ENCODE data around the gene PBX4. TPM values are rescaled to one million over a fixed set of nuclear protein-coding genes. Genes with fewer than 3 reads are reported as not detected.

Gene PBX4
- total RNA-seq, 4 donors from 2014 or later = 1.6 to 4.0 (median 2.4) TPM

GRCh38 chr19:19659646-19660245 is 41.3 kb upstream of the PBX4 start:
- TF ChIP-seq, protein P1, sequence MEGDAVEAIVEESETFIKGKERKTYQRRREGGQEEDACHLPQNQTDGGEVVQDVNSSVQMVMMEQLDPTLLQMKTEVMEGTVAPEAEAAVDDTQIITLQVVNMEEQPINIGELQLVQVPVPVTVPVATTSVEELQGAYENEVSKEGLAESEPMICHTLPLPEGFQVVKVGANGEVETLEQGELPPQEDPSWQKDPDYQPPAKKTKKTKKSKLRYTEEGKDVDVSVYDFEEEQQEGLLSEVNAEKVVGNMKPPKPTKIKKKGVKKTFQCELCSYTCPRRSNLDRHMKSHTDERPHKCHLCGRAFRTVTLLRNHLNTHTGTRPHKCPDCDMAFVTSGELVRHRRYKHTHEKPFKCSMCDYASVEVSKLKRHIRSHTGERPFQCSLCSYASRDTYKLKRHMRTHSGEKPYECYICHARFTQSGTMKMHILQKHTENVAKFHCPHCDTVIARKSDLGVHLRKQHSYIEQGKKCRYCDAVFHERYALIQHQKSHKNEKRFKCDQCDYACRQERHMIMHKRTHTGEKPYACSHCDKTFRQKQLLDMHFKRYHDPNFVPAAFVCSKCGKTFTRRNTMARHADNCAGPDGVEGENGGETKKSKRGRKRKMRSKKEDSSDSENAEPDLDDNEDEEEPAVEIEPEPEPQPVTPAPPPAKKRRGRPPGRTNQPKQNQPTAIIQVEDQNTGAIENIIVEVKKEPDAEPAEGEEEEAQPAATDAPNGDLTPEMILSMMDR (IDR thresholded peaks at IDR 0.05; ENCODE audit: low read depth) = no peak

DNA sequence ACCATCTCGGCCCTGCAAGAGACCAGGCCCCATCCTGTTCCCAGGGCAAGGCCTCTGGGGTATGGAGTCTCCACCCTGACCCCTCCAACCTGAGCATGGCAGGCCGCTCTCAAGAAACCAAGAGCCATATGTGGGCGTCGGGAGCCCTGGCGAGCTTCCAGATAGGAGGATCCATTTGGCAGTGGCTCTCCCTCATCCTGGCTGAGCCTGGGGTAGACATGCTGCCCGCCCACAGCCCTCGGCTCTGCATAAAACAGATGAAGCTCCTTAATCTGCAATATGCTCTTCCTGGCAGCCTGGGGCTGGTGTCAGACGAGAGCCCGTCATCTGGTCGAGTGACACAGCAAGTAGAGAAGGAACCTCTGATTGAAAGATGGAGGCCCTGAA is 38.9 kb upstream of the PBX4 start:
- TF ChIP-seq, protein P1 (IDR thresholded peaks at IDR 0.05; ENCODE audit: low read depth) = no peak

GRCh38 chr19:19656451-19657396 is 38.2 kb upstream of the PBX4 start:
- TF ChIP-seq, protein P1 (IDR thresholded peaks at IDR 0.05; ENCODE audit: low read depth) = no peak

DNA sequence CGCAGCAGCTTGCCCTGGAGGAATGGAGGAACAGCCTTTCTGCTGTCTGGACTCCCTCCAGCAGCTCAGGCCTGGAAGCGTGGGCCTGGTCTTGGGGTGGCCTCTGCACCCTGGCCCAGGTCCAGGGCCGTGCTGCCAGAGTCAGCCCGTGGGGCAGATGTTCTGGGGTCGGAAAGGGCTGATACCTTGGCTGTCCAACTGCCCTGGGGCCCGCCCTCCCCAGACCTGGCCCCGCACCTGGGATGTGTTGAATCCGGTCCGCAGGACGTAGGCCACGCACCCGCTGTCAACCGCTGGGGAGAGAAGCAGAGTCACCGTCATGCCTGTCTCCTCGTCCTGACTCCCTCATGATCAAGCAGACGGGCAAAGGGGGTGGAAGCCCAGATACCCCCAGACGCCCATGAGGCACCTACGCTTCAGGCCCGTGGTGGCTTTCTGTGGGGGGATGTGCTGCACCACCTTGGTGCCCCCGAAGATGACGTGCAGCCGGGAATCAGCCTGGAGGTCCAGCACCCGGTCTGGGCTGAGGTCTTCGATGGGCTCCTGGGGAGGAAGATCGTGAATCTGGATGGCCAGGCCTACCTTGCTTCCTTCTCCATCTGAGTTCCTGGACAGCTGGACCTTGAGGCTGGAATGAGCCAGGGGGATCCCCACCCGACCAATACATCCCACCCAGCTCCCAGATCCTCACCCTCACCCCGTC is 37.3 kb upstream of the PBX4 start:
- TF ChIP-seq, protein P1 (IDR thresholded peaks at IDR 0.05; ENCODE audit: low read depth) = no peak

DNA sequence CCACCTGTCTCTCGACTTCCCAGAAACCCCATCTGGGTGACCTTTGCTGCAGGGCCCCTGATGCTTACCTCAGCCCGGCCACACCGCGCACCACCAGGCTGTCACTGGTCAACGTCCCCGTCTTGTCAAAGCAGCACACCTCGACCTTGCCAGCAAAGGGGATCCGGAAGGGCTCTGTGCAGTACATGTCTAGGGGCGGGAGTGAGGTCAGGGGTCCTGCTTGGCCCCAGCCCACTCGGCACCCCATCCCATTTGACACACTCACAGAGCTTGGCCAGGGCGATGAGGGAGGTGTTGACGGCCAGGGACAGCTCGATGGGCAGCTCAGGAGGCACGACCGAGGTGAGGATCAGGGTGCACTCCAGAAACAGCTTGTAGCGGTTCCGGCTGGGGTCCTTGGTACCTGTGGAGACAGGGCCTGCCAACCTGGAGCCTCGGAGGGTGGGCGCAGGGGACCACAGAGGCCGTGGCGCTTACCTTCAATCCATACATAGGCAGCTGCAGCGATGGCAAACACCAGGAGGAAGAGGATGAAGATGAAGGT is 36.6 kb upstream of the PBX4 start:
- TF ChIP-seq, protein P1 (IDR thresholded peaks at IDR 0.05; ENCODE audit: low read depth) = no peak

- TF ChIP-seq, protein P1 (IDR thresholded peaks at IDR 0.05; ENCODE audit: low read depth) = no peak
Observed at GRCh38 chr19:19654441-19654840, 36.0 kb upstream of the PBX4 start.

Data from subcutaneous adipose tissue (tissue), 4 donors.